Right ventricle myocardium superior (tissue), 1 donor: ENCODE measurements around the gene S100A4. TPM values are rescaled to one million over a fixed set of nuclear protein-coding genes. Genes with fewer than 3 reads are reported as not detected.

Experiments
- ATAC-seq: fragments of 200-7000 bp; cut with Tn5 transposase; one replicate; pipeline ENCODE4 v1.9.1; 2020; ENCODE audit warnings: mild to moderate bottlenecking; ENCODE audit not compliant: poor library complexity
- DNase-seq: peaks from one replicate; pipeline ENCODE4 v3.0.0-alpha.2; 2020
- intact Hi-C: fragments of 100-400 bp; cut with DNase I; formaldehyde crosslinking; loops from one replicate; pipeline ENCODE4 v1.11.2; 2022
- total RNA-seq: library from RNA; stranded (reverse); fragmentation: NEBNext Ultra II Directional; extraction: Animal tissue kit (Norgen Biotek cat#: 25700); gene quantifications from one replicate; pipeline ENCODE4 v1.2.1, GENCODE V29; 2021
- donor health status: DM: no; HTN: yes; CAD: no; lungs with severe emphysema.

The S100A4 gene
- total RNA-seq, 1 donor from 2014 or later, result 130 TPM

- no peak for DNase-seq
- intact Hi-C loops, result no loop called here
- ATAC-seq, result no peak
Measured at GRCh38 chr1:153552335-153552734, 6.7 kb upstream of the S100A4 start.

- intact Hi-C loops, result no loop called here
- DNase-seq (no peak), ATAC-seq (no peak)
Measured at GRCh38 chr1:153550827-153551500, 5.4 kb upstream of the S100A4 start.

GRCh38 chr1:153550398-153550758 lies 4.8 kb upstream of the S100A4 start:
- ATAC-seq, result no peak
- intact Hi-C loops, result no loop called here
- DNase-seq, result no peak

- ATAC-seq, result no peak
- intact Hi-C loops, result no loop called here
Measured at GRCh38 chr1:153549741-153550397, 4.3 kb upstream of the S100A4 start.

GRCh38 chr1:153548722-153549688 lies 3.4 kb upstream of the S100A4 start, which contains the start of gene S100A3:
S100A3 (minus strand) TSS chr1:153549258; CDS start chr1:153548485, 773 bp downstream.
- ATAC-seq (peak; percentile 35), DNase-seq (peak; percentile 75)
- intact Hi-C loops, result no loop called here

More at GRCh38 chr1:153549741-153550397, 4.3 kb upstream of the S100A4 start:
- no peak for DNase-seq

GRCh38 chr1:153547560-153548551 lies 2.2 kb upstream of the S100A4 start:
- no peak for DNase-seq
- intact Hi-C loops, result no loop called here
- ATAC-seq, result no peak

- ATAC-seq (no peak), DNase-seq (no peak)
- intact Hi-C loops, result no loop called here
Measured at GRCh38 chr1:153546796-153547559, 1.4 kb upstream of the S100A4 start.

- intact Hi-C loops, result no loop called here
- DNase-seq, result no peak
- no peak for ATAC-seq
Measured at GRCh38 chr1:153546371-153546770, 765 bp upstream of the S100A4 start.

- intact Hi-C loops, result no loop called here
- ATAC-seq, result no peak
- DNase-seq, result no peak
Measured at GRCh38 chr1:153544453-153545066, 1.0 kb downstream of the S100A4 start.

GRCh38 chr1:153543736-153544135 lies 1.9 kb downstream of the S100A4 start:
- ATAC-seq (no peak), DNase-seq (no peak)
- intact Hi-C loops, result no loop called here

- intact Hi-C loops, result no loop called here
- ATAC-seq (no peak), DNase-seq (no peak)
Measured at GRCh38 chr1:153542956-153543711, 2.5 kb downstream of the S100A4 start.

- no peak for ATAC-seq
- DNase-seq, result no peak
- intact Hi-C loops, result no loop called here
Measured at GRCh38 chr1:153541641-153542590, 3.7 kb downstream of the S100A4 start.

- no peak for ATAC-seq
- DNase-seq, result no peak
Measured at GRCh38 chr1:153540394-153541361, 4.9 kb downstream of the S100A4 start, which contains the start of gene S100A5. S100A5 (minus strand) TSS chr1:153540934; CDS start chr1:153540191, 743 bp downstream.

More at GRCh38 chr1:153540394-153541361, 4.9 kb downstream of the S100A4 start, which contains the start of gene S100A5:
- intact Hi-C loops, result no loop called here
